ENCODE data around the gene NDST3. TPM values are rescaled to one million over a fixed set of nuclear protein-coding genes. Genes with fewer than 3 reads are reported as not detected.

NDST3 gene
- total RNA-seq, 1 experiment from 2014 or later: 0.70 TPM

GRCh38 chr4:118280501-118281218, 246.4 kb downstream of the NDST3 start:
- no peak overlapping the region for H4K8ac ChIP-seq (replicated peaks; ENCODE audit: insufficient read length, low read depth, low read length)
- no peak overlapping the region for H4K91ac ChIP-seq (ENCODE audit: insufficient read length, low read depth, low read length)
- no peak overlapping the region for H2BK120ac ChIP-seq (ENCODE audit: low read depth, low read length, poor library complexity, severe bottlenecking)
- no peak overlapping the region for H3K14ac ChIP-seq (ENCODE audit: insufficient read depth, low read length)
- H4K20me1 ChIP-seq (ENCODE audit: control insufficient read depth, insufficient read depth, insufficient read length): no peaks in the 10 kb centered on the region
- peaks cover 7% of the 10 kb centered on the region for H3K23me2 ChIP-seq (ENCODE audit: insufficient read length, low read depth, low read length, poor library complexity, severe bottlenecking)
- Mint-ChIP-seq H3K9me3 (peaks cover 0 to 2% of the 10 kb centered on the region in 2 experiments; a peak in 1 of 5 replicates), H3K27ac (peak overlapping the region; percentile 64 to 86 (median 67); a peak in 6 of 7 replicates), H3K4me3 (peak overlapping the region; percentile 69 to 85), H3K27me3 (ENCODE audit: low read depth) (no peaks in the 10 kb centered on the region; the same call in 1 of the 2 replicates), H3K36me3 (ENCODE audit: insufficient read depth in 1 of 3, low read depth in 3 of 3) (peaks cover 11 to 32% (median 21%) of the 10 kb centered on the region in 3 experiments), H3K4me1 (peaks cover 16 to 27% of the 10 kb centered on the region in 2 experiments)
- peak; percentile 78 for TF ChIP-seq CTCF (conservative IDR thresholded peaks at IDR 0.05)
- H3K9me3 ChIP-seq (ENCODE audit: control insufficient read depth, low read depth, low read length): no peaks in the 10 kb centered on the region
- no peak overlapping the region for H3K23ac ChIP-seq (ENCODE audit: insufficient read length, low read depth, low read length)
- no peak overlapping the region for H4K5ac ChIP-seq (ENCODE audit: insufficient read length, low read depth, low read length)
- no CpG with 5 or more reads among the region's 2 CpGs for WGBS (ENCODE audit: extremely low coverage, insufficient read length, low lambda C conversion rate)
- peak overlapping the region; percentile 11 for H3K4me2 ChIP-seq (ENCODE audit: insufficient read depth, insufficient read length, low read length)
- no peak overlapping the region for H3K9ac ChIP-seq (ENCODE audit: extremely low read depth, insufficient read length, low read length)
- no peaks in the 10 kb centered on the region for H3K79me1 ChIP-seq (ENCODE audit: insufficient read depth, low read depth, low read length, poor library complexity, severe bottlenecking)
- H3K56ac ChIP-seq (ENCODE audit: insufficient read length, low read depth, low read length): no peak overlapping the region
- H3K27ac ChIP-seq (ENCODE audit: insufficient read length, low read depth, low read length): peak overlapping the region; percentile 70
- peak; percentile 54 for DNase-seq
- no peak overlapping the region for H2BK5ac ChIP-seq (ENCODE audit: insufficient read length, low read length)
- H2AK5ac ChIP-seq (ENCODE audit: insufficient read length, low read length): no peak overlapping the region
- H3K79me2 ChIP-seq (ENCODE audit: insufficient read depth, low read length): peaks cover 5% of the 10 kb centered on the region; the same call in 1 of the 2 replicates
- H3K18ac ChIP-seq (ENCODE audit: insufficient read length, low read depth, low read length): no peak overlapping the region
- no peak overlapping the region for H2BK15ac ChIP-seq (ENCODE audit: low read depth, low read length)
- no peak overlapping the region for H2AFZ ChIP-seq (ENCODE audit: low read length)
- no peak overlapping the region for H3K4ac ChIP-seq (ENCODE audit: low read depth, low read length)
- H3K27me3 ChIP-seq (ENCODE audit: insufficient read depth, low read length): no peaks in the 10 kb centered on the region
- no peaks in the 10 kb centered on the region for H3K4me1 ChIP-seq (ENCODE audit: insufficient read depth, low read length)
- H2BK20ac ChIP-seq (ENCODE audit: low read depth, low read length, poor library complexity, severe bottlenecking): no peak overlapping the region
- no peak overlapping the region for H2BK12ac ChIP-seq (ENCODE audit: insufficient read length, low read depth, low read length)
- no peak overlapping the region for H3T11ph ChIP-seq (ENCODE audit: low read length)
